ACC112 (cell line): ENCODE data around the gene CLEC7A.

Experiments used
- H2AFZ ChIP-seq: fragments of 200-600 bp; sonication (generic); one replicate; pipeline ENCODE4 v1.6.0; 2017; ENCODE audit warnings: antibody characterized with exemption, low read length; ENCODE audit not compliant: unreplicated experiment
- H3K27ac ChIP-seq: fragments of 200-600 bp; sonication (generic); 2 replicates; pipeline ENCODE4 v1.5.1; 2014; ENCODE audit warnings: low read depth, mild to moderate bottlenecking, antibody characterized with exemption, low read length, moderate library complexity
- H3K27me3 ChIP-seq: fragments of 200-600 bp; sonication (generic); 2 replicates; pipeline ENCODE4 v1.6.1; 2014; ENCODE audit warnings: mild to moderate bottlenecking, antibody characterized with exemption, low read length, moderate library complexity, mixed read lengths; ENCODE audit not compliant: insufficient read depth
- H3K36me3 ChIP-seq: fragments of 200-600 bp; sonication (generic); 2 replicates; pipeline ENCODE4 v1.6.1; 2016; ENCODE audit warnings: mild to moderate bottlenecking, antibody characterized with exemption, low read length, moderate library complexity, mixed read lengths; ENCODE audit not compliant: insufficient read depth
- H3K4me1 ChIP-seq: fragments of 200-600 bp; sonication (generic); one replicate; pipeline ENCODE4 v1.6.1; 2016; ENCODE audit warnings: low read length, mixed read lengths; ENCODE audit not compliant: insufficient read depth, unreplicated experiment, control insufficient read depth
- H3K4me3 ChIP-seq: fragments of 200-600 bp; sonication (generic); 2 replicates; pipeline ENCODE4 v1.5.1; 2014; ENCODE audit warnings: mild to moderate bottlenecking, low read depth, low read length
- H3K79me2 ChIP-seq: fragments of 200-600 bp; sonication (generic); one replicate; pipeline ENCODE4 v1.6.0; 2016; ENCODE audit warnings: low read length; ENCODE audit not compliant: control insufficient read depth, unreplicated experiment, insufficient read depth

Gene CLEC7A

DNA sequence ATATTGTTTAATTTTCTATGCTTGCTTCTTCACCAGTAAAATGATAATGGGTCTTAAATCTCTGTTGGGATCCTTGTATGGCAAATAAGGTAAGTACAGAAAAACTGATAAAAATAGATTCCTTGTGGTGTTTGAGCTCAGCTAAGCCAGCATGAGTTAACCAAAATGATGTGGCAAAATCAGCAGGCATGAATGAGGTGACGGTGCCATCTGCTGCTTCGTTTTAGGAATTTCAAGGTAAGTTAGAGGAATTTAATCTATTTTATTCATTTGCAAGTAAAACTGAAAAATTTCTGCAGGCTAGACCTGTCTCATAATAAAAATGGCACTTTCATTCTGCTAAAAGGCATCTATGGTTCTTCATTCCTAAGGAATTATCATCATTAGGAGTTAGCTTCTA lies 10.0 kb upstream of the CLEC7A start:
- H3K27me3 ChIP-seq = no peaks in the 10 kb centered on the region
- H3K4me1 ChIP-seq = peaks cover 10% of the 10 kb centered on the region
- no peak overlapping the region for H3K4me3 ChIP-seq
- no peak overlapping the region for H3K27ac ChIP-seq
- no peaks in the 10 kb centered on the region for H3K36me3 ChIP-seq
- H3K79me2 ChIP-seq = no peaks in the 10 kb centered on the region
- H2AFZ ChIP-seq = no peak overlapping the region

DNA sequence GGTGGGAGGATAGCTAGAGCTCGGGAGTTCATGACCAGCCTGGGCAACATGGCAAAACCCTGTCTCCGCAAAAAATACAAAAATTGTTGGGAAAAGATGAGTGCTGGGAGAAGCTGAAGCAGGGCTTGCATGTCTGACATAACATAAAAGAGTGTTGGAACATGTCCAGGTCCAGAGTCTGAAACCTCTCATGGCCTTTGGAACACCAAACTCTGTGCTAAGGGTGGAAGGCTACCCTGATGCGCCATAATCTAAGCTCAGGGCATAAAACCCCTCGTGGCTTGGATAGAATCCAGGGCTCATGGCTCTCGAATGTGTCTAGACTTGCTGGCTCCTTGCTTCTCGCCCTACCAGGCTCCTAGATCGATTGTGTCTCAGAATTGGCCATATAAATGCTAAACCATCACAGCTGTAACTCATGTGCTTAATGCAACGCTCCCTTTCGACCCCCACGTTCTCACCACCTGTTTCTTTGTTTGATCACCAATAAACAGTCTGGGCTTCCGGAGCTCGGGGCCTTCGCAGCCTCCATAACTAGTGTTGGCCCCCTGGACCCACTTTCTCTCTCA lies 6.7 kb upstream of the CLEC7A start:
- no peaks in the 10 kb centered on the region for H3K27me3 ChIP-seq
- no peak overlapping the region for H2AFZ ChIP-seq
- no peak overlapping the region for H3K4me3 ChIP-seq
- H3K79me2 ChIP-seq = no peaks in the 10 kb centered on the region
- H3K36me3 ChIP-seq = no peaks in the 10 kb centered on the region
- no peaks in the 10 kb centered on the region for H3K4me1 ChIP-seq
- H3K27ac ChIP-seq = no peak overlapping the region

DNA sequence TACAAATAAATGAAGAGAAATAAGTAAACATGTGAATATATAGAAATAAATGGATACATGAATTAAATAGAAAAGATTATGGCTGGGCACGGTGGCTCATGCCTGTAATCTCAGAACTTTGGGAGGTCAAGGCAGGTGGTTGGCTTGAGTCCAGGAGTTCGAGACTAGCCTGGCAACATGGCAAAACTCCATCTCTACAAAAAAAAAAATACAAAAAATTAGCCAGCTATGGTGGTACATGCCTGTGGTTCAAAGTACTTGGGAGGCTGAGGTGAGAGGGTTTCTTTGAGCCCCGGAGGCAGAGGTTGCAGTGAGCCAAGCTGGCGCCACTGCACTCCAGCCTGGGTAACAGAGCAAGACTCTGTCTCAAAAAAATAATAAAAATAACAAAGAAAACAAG lies 5.1 kb upstream of the CLEC7A start:
- Histone ChIP-seq H3K27ac (no peak overlapping the region), H3K27me3 (no peaks in the 10 kb centered on the region), H3K36me3 (no peaks in the 10 kb centered on the region), H3K79me2 (no peaks in the 10 kb centered on the region), H3K4me3 (no peak overlapping the region), H3K4me1 (no peaks in the 10 kb centered on the region), H2AFZ (no peak overlapping the region)

DNA sequence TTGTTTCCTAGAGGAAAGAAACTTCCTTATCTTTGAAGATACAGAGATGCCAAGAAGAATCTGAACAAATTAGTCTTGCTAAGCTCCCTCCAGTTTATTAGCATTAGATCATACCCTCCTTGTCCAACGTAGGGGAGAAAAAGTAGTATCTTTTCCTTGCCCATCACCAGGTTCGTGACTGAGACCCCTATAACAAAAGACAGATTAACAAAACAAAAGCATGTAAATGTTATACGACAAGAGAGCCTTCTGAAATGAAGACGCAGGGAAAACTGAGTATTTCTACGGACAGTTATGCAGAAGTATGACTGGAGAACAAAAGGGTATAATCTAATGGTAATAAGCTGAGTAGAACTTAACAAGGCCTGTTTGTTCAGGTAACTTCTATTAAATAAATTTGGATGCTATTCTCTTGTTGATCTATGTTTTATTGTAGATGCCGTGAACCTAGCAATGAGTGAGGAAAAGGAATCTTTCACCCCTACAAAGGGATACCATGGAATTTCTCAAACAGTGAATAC lies 2.9 kb upstream of the CLEC7A start:
- Histone ChIP-seq H3K79me2 (no peaks in the 10 kb centered on the region), H3K36me3 (no peaks in the 10 kb centered on the region), H3K27me3 (peaks cover 8% of the 10 kb centered on the region; the same call in 1 of the 2 replicates), H3K4me3 (no peak overlapping the region), H3K4me1 (no peaks in the 10 kb centered on the region), H2AFZ (no peak overlapping the region), H3K27ac (no peak overlapping the region)

DNA sequence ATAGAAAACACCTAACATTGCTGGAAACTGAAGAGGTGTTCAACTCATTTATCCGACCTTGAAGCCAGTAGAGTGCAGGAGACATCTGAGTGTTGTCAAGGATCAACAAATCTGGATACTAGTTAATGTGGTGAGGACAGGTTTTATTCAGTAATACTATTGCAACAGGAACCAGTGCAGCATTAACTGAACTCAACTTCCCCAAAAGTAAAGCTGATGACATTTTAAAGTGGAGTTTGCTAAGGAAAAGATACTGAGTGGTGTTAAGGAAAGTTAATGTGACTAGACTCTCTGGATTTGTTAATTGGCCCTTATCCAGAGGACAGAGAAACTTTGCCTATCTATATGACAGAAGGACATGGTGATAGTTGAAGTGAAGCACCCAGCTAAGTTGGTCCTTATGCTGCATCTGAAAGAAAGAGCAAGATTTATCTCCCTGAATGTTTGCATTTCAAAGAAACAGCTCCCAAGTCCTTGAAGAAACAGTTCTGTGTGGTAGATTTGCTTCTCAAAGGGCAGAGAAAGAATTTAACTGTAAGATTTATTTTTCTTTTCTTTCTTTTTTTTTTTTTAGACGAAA lies 1.2 kb upstream of the CLEC7A start:
- H3K4me1 ChIP-seq = no peaks in the 10 kb centered on the region
- no peaks in the 10 kb centered on the region for H3K36me3 ChIP-seq
- H3K4me3 ChIP-seq = no peak overlapping the region
- no peak overlapping the region for H3K27ac ChIP-seq
- H3K27me3 ChIP-seq = peaks cover 12% of the 10 kb centered on the region
- no peaks in the 10 kb centered on the region for H3K79me2 ChIP-seq
- H2AFZ ChIP-seq = no peak overlapping the region

DNA sequence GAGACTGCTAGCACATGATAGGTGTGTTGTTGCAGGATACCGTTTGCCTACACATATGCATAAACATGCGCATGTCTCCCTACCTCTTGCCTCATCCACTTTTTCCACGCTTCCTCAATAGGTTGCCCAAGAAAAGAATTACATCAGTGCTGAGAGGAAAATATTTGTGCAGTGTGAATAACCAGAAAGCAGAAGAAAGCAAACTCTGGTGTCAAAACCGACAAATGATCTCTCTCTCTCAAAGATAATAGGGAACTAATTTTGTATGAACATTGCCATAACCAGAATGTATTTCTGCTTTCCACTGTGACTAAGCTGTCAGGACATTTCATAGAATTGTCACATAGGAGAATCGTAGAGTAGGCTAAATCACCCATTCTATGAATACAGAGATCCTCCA lies 1.3 kb downstream of the CLEC7A start:
- Histone ChIP-seq H3K27ac (no peak overlapping the region), H3K27me3 (peaks cover 12% of the 10 kb centered on the region), H3K36me3 (no peaks in the 10 kb centered on the region), H3K4me1 (no peaks in the 10 kb centered on the region), H2AFZ (no peak overlapping the region), H3K79me2 (no peaks in the 10 kb centered on the region), H3K4me3 (no peak overlapping the region)

DNA sequence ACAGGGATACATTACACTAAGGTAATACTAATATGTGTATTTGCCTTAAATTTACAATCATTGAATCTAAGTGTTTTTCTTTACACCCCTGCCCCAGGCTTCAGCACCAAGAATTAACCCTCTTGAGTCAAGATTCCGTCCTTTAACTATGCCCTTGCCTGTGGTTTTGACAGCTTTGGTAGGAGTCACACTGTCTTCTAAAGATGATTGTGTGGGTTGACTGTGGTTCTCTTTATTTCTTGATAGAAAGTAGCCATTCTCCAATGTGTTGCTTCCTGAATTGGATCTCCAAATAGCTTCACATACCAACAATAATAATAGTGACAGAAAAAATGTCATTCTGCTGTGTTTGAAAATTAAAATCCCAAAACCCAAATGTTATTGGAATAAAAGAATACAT lies 3.6 kb downstream of the CLEC7A start:
- Histone ChIP-seq H3K79me2 (no peaks in the 10 kb centered on the region), H3K27me3 (peaks cover 12% of the 10 kb centered on the region), H3K4me3 (no peak overlapping the region), H3K36me3 (no peaks in the 10 kb centered on the region), H3K4me1 (no peaks in the 10 kb centered on the region), H2AFZ (no peak overlapping the region), H3K27ac (no peak overlapping the region)

DNA sequence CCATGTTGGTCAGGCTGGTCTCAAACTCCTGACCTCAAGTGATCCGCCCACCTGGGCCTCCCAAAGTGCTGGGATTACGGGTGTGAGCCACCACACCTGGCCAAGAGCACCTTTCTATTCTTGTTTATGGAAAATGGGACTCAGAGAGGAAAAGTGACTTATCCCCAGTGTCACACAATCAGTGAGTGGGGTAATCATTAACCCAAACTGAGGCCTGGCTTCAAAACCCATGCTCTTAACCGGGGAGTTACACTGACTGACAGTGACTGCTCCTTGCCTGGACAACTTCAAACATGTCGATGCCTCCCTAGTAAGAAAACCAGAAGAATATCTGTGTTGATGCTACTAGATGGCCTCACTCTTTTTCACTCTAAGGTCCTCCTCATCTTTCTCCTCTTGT lies 7.3 kb downstream of the CLEC7A start:
- H3K4me1 ChIP-seq = no peaks in the 10 kb centered on the region
- H3K36me3 ChIP-seq = no peaks in the 10 kb centered on the region
- no peaks in the 10 kb centered on the region for H3K79me2 ChIP-seq
- no peak overlapping the region for H2AFZ ChIP-seq
- no peak overlapping the region for H3K27ac ChIP-seq
- peaks cover 4% of the 10 kb centered on the region; the same call in 1 of the 2 replicates for H3K27me3 ChIP-seq
- no peak overlapping the region for H3K4me3 ChIP-seq

DNA sequence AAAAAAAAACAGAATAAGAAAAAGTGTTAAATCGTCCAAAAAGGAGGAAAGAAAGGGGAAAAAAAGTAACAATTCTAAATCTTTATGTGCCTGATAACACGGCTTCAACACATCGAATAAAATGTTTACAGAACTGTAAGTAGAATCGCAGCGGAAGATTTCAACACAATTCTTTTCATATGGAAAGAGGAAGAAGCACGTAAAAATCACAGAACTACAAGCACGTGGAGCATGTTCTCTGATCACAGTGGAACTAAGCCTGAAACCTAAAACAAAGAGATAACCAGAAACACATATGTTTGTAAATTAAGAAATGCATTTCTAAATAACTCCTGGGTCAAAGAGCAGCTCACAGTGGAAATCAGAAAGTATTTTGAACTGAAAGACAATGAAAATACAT lies 8.7 kb downstream of the CLEC7A start:
- no peaks in the 10 kb centered on the region for H3K4me1 ChIP-seq
- H3K4me3 ChIP-seq = no peak overlapping the region
- H3K27ac ChIP-seq = no peak overlapping the region
- H2AFZ ChIP-seq = no peak overlapping the region
- H3K27me3 ChIP-seq = 0 out of 2 replicates have a peak, but pooled peaks cover under 1% of the 10 kb centered on the region
- H3K36me3 ChIP-seq = no peaks in the 10 kb centered on the region
- H3K79me2 ChIP-seq = no peaks in the 10 kb centered on the region

DNA sequence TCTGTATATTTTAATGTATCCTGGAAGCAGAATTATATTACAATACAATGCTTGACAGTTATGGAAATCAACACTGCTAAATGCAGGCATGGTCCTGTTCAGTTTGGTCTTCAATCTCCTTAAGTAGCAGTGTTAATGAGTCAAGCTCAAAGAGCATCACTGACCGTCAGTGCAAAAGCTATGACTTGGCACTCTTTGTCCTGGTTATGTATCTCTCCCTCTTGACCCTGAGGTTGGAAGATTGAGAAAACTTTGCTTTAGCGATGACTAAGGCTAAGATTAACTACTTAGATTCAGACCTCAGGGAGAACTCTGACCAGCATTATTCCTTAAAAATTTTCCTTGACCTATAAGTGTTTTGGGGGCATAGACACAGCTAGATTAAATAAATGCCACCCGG lies 10.9 kb downstream of the CLEC7A start:
- H3K27ac ChIP-seq = no peak overlapping the region
- no peaks in the 10 kb centered on the region for H3K36me3 ChIP-seq
- H3K4me1 ChIP-seq = no peaks in the 10 kb centered on the region
- H2AFZ ChIP-seq = no peak overlapping the region
- no peak overlapping the region for H3K4me3 ChIP-seq
- H3K79me2 ChIP-seq = no peaks in the 10 kb centered on the region
- no peaks in the 10 kb centered on the region for H3K27me3 ChIP-seq

DNA sequence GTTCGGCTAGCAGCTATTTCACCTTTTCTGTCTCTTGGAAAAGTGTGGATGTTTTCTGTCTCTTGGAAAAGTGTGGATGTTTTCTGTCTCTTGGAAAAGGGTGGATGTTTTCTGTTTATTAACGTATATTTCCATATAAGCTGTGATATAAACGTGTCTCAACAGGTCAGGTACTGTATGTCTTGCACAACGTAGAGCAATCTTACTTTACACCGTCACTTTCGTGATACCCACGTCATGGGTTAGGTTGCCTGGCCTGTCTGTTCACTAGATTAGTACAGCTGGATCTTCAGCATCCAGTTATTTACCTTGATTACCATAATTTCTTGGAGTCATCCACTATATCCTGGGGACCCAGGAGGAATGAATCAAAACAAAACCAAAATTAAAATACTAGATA lies 14.1 kb downstream of the CLEC7A start:
- Histone ChIP-seq H3K4me3 (no peak overlapping the region), H2AFZ (no peak overlapping the region), H3K36me3 (no peaks in the 10 kb centered on the region), H3K27ac (no peak overlapping the region), H3K4me1 (peaks cover 4% of the 10 kb centered on the region), H3K79me2 (no peaks in the 10 kb centered on the region), H3K27me3 (no peaks in the 10 kb centered on the region)
